HG03565 (cell line): Measurements from ENCODE around the gene CEBPE.

Experiments used
- ATAC-seq: cut with Tn5 transposase; IDR thresholded peaks from one replicate; pipeline ENCODE4 v1.9.1; 2021; ENCODE audit warnings: mild to moderate bottlenecking, moderate library complexity; ENCODE audit not compliant: unreplicated experiment

CEBPE gene

DNA sequence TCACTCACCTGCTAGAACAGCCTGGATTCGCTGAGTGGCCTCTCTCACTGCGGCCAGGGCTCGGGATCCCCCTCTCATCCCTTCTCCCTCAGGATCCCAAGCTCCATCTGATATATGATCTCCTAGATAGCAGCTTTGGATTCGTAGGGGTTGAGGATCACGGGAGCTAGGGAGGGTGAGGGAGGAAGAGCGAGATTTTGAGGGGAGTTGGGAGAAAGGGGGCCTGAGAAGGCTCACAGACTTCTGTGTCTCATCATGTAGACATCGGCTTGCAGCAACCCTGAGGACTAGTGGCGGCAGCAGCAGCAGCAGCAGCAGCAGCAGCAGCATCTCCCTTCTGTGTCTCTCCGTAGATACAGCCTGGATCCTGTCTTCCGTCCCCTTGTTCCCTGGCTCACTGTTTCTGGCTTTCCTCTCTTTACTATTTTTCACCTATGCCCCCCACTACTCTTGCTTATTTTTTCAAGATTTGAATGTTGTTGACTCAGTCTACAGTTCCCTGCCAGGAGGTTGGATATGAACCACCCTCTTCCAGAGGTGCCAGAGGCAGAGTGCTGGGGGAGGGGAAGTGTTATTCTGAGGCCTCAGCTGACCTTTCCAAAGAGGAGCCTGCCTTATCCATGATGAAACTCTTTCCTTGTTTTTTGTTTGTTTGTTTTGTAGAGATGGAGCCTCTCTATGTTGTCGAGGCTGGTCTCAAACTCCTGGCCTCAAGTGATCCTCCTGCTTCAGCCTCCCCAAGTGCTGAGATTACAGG, 14.3 kb downstream of the CEBPE start, which contains the start of gene CIROP:
CIROP (minus strand) TSS at position 399 of the 757 bp plus-strand sequence; CDS start at position 330, 69 bp downstream.
- ATAC-seq, result no peak

DNA sequence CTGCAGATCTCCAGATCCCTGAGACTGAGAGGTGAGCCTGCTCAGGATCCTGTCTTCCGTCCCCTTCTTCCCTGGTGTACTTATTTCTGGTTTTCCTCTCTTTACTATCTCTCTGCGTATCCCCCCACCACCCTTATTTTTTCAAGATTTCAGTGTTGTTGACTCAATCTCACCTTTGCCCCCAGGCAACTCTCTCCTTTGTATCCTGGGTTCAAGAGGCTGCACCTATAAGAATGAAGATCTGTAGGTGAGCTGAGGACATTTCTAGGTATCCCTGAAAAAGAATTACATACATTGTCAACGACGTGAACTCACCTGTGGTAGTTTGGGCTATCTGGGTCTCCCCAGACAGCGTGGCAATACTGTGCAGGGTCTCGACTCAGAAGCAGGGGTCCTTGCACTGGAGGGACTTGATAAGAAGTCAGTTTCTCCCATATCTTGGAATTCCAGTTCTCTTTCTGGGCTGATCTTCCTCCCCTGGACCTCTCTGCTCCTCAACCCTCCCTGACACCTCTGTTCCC, 14.9 kb downstream of the CEBPE start:
- ATAC-seq, result no peak

DNA sequence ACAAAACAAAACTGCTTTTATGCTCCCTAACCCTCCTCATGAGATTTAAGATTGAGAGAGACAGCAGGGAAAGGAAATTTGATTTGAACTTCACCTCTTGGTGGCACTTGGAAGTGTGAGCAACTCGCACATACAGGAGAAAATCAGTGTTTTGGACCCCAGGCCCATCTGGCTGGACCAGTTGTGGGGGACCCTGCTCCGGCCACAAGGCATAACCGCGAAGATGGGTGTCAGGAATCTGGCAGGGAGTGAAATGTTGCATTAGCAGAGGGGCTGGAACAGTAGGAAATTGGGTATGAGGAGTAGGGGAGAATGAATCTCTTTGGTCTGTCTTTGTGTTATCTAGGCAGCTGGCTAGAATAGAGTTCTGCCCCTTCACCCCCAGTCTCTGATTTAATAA, 15.5 kb downstream of the CEBPE start:
- no peak for ATAC-seq

DNA sequence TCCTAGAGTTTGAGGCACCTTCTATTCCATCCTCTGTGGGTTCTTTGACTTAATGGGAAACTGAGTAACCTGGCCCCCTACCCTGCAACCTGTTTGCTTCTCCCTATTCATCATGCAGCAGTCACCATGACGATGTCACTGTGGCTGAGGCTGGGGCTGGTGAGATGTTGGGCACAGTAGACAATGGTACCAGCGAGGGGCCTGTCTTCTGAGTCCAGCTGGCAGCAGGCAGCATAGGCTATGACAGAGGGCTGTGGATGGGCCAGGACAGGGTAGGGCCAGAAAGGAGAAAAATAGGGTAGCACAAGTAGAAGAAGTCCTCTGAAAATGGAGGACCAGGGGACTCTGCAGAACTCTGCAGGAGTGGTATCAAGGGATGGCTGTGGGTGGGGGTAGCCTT, 16.3 kb downstream of the CEBPE start:
- ATAC-seq, result no peak

DNA sequence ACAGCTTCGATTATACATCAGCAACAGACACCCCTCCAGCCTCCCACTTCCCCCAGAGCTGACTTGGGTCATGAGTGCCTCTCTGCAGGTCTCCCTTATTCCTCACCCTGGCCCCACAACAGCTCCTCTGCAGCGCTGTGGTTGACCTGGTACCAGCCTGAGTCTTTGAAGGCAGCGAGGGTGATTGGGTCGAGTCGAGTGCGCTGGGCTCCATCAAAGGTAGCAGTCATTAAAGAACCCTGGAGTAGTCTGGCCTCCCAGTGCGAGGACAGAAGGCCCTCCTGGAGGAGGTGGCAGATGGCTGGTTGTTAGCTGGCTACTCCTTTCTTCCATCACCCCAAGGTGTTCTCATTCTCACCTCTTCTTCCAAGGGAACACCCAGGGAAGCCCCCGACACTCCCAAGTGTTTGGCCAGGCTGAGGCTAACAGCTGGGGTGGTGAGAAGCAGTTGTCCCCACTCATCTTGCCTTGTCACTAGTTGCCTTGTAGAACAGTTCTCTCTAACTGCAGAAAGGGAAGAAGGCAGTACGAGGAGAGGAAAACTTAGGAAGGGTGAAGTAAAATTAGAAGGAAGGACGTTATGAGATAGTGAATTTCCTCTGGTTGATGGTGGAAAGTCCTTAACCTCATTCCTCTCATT, 16.9 kb downstream of the CEBPE start:
- no peak for ATAC-seq

DNA sequence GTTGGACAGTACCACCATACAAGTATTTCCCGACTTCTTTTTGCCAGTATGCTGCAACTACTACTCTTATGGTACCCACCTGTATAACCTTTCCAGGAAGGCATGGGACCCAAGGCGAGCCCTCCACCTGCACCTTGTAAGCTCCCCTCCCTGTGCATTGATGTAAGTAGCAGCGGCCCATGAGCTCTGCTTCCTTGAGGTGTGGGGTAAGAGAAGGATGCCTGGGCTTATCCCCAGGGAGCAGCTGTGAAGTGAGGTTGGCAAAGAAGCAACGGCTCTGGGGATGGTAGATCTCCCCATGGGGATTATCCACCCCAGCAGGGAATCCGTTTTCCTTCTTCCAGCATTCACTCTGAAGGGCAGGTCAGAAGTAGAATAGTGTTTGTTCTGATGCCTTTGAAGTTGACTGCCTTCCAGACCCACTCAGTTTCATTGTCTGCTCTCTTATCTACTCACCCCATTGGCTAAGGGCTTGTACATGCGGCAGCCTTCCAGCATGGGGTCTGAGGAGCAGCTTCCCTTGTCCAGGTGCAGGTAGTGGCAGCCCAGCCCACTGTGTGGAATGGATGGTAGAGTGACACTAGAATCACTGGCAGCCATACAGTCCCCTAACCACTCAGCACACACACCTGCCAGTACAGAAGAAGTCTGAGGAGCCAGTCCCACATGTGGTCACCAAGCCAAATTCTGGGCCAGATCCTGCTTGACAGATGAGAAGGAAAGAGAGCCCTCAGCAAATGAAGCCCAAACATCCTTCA, 17.7 kb downstream of the CEBPE start:
- ATAC-seq, result no peak

DNA sequence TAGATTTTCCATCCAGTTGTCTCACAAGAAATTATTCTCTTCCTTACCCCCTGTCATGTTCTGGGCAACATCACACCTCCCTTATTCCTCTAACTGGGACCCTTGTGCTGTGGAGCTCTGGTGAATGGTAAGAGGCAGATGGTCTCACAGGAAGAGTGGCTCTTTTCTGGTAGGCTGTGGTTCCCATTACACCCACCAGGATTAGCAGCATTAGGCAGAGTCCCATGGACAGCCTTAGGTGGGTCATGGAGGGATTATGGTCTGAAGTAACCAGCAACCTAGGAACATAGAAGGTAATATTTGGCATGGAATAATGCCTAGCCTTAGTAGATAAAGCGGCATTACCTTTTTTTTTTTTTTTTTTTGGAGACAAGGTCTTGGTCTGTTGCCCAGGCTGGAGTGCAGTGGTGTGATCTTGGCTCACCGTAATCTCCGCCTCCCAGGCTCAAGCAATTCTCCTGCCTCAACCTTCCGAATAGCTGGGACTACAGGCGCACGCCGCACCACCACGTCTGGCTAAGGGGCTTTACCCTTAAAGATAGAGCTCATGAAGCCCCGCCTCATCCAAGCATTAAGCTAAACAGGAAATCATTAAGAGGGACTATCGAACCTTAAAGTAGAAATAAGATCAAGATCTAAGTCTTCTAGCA, 19.7 kb downstream of the CEBPE start:
- no peak for ATAC-seq

DNA sequence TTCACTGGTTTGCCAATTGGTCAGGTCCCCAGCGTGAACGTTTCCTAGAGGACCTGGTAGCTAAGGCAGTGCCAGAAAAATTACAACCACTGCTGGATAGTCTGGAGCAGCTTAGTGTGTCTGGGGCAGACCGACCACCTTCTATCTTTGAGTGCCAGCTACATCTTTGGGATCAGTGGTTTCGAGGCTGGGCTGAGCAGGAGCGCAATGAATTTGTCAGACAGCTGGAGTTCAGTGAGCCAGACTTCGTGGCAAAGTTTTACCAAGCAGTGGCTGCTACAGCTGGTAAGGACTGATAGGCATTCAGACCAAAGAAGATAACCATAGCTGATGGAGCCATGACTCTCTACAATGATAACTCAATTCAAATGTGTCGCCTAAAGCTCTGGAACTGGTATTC, 21.3 kb downstream of the CEBPE start:
- ATAC-seq, result no peak

DNA sequence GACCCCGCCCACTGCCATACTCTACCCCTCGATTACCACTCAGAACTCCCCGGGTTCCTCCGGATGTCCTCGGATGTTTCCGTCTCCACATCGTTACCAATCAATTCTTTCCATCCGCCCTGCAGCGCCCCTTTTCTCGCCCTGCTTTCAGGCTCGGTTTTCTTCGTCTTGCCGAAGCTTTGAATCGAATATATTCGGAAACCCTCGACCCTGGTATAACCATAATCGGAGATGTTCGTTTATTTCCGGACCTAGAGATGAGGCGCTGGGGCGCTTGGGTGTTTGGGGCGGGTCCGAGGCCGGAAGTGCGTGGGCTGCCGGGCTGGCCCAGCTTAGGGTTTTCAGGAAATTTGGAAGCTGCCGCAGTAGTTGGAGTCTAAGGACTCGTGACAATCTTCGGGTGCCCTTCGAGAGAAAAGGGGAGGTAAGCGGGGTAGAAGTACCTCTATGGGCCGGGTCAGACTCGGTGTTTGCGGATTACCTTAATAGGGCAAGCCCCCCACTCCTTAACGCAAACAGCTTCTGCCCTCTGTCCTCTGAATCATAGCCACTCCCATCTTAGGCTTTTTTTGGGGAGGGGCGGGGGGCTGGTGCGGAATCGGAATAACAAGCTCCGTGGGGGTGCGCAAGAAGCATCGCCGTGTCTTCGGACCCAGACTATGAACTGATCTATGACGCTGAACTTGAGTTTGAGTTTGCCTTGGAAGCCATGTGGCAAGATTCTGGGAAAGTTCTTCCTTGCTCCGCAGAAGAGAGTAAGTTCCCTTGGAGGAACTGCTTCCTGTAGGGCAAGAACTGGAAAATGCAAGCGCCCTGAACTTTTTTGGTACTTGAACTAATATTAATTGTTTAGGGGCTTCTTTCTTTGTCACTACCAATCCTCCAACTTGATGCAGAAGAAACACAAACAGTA, 23.6 kb downstream of the CEBPE start, which contains the start of gene C14orf119:
C14orf119 (plus strand) TSS at position 310 of the 913 bp plus-strand sequence. CDS start 2,154 bp downstream, outside the sequence.
- ATAC-seq, result peak; percentile 92

DNA sequence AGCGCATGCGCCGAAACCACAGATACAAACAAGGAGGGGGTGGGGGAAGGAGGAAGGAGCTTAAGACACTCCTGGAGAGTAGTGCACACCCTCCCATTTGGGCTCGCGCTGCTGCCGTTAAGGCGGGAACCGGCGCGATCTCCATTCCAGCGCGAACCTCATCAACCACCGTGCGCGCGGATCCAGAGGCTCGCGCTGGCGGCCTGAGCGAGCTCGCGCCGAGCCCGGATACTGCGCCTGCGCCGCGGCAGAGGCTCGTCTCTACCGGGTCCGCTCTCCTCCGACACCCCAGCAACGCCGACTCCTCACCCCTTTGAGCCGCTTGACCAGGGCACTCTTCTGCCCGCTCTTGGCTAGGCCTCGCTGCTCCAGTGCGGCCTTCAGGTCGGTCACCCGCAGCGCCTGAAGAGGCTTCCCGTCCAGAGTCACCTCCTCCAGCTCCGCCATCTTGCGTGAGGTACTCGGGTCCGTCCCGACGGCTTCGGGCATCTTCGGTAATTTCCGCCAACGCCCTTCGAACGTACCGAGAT, 24.3 kb downstream of the CEBPE start, which contains the start of gene ACIN1:
ACIN1 (minus strand) TSS at position 471 of the 530 bp plus-strand sequence; CDS start at position 447, 24 bp downstream.
- peak; percentile 14 for ATAC-seq

DNA sequence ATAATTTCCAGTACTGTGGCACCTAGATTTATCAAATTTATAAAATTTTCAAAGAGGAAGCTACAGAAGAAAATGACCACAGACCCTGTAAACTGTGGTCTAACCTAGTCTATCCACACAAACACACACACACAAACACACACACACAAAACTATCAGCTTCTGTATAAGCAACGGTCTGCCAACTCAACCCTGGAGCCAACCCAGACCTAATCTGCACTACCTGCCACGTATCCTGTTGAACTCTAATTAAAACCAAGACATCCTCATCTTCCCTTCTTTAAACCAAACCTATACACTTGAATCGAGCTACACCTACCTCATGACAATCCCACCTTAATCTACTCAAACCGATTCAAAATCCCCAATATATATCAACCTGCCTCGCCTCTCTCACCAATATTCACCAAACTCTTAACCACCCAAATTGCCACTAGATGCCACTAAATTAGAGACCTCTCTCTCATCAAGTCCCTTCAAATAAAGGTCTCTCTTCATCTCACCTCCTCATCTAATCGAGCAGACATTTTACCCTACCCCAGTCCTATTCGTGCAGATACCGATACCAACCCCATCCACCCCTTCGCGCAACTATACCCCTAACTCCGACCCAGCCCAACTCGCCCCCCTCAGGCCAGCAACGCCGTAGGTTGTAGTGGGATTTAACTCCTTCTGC, 24.9 kb downstream of the CEBPE start:
- ATAC-seq, result no peak

DNA sequence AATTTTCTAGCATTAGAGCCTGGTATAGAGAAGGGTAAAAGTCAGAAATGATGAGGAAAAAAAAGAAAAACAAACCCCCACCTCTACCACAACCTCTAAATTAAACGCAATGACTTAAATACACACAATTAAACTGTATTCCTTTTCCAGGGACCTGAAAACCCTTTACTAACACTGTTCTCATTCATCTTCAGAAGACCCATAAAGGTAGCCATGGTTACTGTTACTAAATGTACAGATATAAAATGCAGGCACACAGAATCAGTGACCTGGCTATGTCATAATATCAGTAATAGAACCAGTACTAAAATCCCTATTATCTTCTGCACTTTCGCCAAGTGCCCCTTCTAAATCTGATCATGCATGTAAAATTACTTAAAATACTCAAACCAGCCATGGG, 25.5 kb downstream of the CEBPE start:
- ATAC-seq, result no peak

DNA sequence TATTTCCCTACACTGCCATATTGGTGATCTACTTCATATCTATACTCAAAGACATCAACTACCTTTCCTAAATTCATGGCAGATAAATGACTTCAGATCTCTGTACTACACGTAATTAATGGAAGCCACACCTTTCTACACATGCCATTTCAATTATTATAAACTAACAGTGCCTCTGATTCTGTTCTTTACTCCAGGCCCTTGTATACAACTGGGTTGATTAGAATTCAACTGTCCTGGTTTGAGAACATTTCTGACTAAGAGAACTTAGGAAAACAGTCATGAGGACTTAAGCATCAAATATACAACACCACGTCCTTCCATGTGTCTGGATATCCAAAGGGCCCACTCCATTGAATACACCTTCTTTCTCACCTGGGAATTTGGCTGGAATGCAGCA, 26.0 kb downstream of the CEBPE start:
- no peak for ATAC-seq

DNA sequence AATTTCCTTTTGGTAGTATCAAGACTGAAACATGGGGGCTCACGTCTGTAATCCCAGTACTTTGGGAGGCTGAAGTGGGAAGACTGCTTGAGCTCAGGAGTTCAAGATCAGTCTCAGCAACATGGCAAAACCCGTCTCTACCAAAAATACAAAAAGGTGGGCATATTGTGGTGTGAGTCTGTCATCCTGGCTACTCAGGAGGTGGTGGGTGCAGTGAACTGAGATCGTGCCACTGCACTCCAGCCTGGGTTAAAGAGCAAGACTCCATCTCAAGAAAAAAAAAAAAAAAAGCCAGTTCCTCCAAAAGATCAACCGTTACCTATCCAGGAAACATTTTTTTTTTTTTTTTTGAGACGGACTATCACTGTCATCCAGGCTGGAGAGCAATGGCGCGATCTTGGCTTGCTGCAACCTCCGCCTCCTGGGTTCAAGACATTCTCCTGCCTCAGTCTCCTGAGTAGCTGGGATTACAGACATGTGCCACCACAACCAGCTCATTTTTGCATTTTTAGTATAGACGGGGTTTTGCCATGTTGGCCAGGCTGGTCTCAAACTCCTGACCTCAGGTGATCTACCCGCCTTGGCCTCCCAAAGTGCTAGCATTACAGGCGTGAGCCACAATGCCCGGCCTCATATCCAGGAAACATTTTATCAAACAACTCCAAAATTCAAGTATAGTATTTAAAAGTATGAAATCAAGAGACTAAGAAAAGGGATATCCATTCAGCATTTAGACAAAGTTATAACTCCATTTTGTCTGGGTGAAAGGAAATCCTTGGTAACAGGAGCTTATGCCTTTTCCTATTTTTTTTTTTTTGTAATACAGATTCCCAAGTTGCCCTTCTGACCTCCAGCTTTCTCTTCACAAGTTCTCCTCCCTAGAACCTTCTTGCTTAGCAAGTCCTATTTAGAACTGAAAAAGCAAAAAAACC, 27.5 kb downstream of the CEBPE start:
- no peak for ATAC-seq

DNA sequence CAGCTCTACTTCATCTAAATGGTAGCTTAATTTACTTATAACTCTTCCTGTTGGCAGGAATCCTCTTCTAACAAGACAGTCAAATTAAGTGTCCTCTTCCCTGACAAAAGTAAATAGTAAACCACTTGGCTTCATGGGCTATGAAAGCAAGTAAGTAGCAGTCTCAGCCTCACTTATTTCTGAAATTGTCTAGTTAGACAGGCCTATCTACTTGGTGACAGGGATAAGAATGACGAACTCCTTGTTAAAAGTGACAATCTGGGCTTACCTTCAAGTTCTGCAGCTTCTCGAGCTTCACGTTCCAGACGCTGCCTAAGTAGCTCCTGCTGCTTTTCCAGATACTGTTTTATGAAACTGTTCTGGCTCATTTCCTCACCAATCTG, 28.8 kb downstream of the CEBPE start:
- no peak for ATAC-seq

DNA sequence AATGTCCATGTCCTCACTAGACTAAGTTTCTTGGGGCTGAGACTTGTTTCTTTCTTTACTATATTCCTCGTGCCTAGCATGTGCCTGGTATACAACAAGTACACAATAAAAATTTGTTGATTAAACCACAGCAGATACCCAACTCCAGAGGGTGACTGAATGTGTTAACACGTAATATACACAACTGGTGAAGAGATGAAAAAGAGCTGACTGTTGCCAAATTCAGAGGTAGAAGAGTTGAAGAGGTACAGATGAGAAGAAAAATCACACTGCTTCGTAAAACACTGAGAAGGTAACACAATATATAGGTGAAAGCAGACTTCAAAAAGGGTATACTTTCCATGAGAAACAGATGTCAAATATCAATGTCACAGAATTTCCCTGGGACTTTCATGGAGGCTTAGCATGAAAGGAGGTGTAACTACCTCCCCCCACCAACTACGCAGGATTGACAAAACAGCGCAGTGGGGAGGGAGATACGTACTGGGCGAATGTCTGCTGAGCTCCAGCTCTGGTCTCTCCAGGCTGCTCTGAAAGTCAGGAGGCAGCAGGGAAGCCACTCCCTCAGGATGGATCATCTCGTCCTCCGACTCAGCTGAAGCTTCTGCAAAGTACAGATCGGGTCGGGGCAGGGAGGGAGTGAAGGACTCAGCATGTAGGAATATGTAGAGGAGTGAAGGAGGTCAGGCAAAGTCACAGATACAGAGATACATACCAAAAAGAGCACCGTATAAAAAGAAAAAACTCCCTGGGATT, 29.4 kb downstream of the CEBPE start:
- no peak for ATAC-seq

DNA sequence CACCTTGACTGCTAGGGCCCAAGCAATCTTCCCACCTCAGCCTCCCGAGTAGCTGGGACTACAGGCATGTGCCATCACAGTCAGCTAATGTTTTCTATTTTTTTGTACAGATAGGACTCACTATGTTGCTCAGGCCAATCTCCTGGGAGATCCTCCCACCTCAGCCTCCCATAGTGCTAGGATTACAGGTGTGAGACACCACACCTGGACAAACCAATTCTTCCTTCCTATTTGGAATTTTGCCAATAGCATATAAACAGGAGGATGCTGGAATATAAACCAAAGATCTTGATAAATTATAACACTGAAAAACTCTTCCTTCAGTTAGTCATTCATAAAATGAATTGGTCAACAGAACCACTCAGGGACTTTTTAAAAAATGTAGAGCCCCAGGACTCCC, 32.5 kb downstream of the CEBPE start:
- ATAC-seq, result no peak
